ENCODE data around the gene HSD17B7. TPM values are rescaled to one million over a fixed set of nuclear protein-coding genes. Genes with fewer than 3 reads are reported as not detected.

HSD17B7 gene
- total RNA-seq, 4 donors from 2014 or later, result 12.4 to 23.7 (median 19.8) TPM

GRCh38 chr1:162840250-162840839 lies 49.8 kb downstream of the HSD17B7 start:
- no peaks in the 10 kb centered on the region for H3K27me3 ChIP-seq
- DNase-seq (ENCODE audit: low spot score in 2 of 2), result no peak
- TF ChIP-seq POLR2A (IDR thresholded peaks at IDR 0.05) (no peak), EP300 (IDR thresholded peaks at IDR 0.05) (no peak)
- TF ChIP-seq, protein P1, sequence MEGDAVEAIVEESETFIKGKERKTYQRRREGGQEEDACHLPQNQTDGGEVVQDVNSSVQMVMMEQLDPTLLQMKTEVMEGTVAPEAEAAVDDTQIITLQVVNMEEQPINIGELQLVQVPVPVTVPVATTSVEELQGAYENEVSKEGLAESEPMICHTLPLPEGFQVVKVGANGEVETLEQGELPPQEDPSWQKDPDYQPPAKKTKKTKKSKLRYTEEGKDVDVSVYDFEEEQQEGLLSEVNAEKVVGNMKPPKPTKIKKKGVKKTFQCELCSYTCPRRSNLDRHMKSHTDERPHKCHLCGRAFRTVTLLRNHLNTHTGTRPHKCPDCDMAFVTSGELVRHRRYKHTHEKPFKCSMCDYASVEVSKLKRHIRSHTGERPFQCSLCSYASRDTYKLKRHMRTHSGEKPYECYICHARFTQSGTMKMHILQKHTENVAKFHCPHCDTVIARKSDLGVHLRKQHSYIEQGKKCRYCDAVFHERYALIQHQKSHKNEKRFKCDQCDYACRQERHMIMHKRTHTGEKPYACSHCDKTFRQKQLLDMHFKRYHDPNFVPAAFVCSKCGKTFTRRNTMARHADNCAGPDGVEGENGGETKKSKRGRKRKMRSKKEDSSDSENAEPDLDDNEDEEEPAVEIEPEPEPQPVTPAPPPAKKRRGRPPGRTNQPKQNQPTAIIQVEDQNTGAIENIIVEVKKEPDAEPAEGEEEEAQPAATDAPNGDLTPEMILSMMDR (IDR thresholded peaks at IDR 0.05), result no peak
- H3K9me3 ChIP-seq, result peaks cover 0 to 16% (median 2%) of the 10 kb centered on the region in 4 donors
- no peaks in the 10 kb centered on the region for H3K4me1 ChIP-seq
- H3K36me3 ChIP-seq, result no peaks in the 10 kb centered on the region
- no peak overlapping the region for H3K27ac ChIP-seq
- no peak overlapping the region for H3K4me3 ChIP-seq

DNA sequence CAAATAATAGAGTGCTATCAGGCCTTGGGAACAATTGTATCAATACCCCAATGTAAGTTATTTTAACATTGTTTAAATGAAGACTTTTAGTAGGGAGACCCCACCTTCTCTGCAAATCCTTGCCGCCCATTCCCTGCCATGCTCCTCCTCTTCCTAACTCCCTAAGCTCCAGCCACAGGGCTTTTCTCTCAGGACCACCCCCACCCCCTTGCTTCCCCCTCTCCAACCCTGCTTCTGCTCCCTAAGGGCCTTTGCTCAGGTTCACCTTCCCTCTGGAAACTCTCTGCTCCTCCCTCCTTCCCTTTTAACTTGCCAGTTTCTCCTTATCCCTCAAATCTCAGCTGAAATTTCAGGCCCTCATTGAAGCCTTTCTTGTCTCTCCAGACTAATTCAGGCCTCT lies 53.7 kb downstream of the HSD17B7 start:
- H3K4me3 ChIP-seq, result no peak overlapping the region
- TF ChIP-seq, protein P1 (IDR thresholded peaks at IDR 0.05), result no peak
- TF ChIP-seq POLR2A (IDR thresholded peaks at IDR 0.05), result no peak
- no peak for TF ChIP-seq EP300 (IDR thresholded peaks at IDR 0.05)
- H3K9me3 ChIP-seq, result peaks cover 0 to 6% (median 2%) of the 10 kb centered on the region in 4 donors
- WGBS, 2 donors, result 88 to 89% methylated on average over 1 of the region's 1 CpG
- H3K4me1 ChIP-seq, result peaks cover 0 to 4% (median 0%) of the 10 kb centered on the region in 4 donors
- no peaks in the 10 kb centered on the region for H3K36me3 ChIP-seq
- no peaks in the 10 kb centered on the region for H3K27me3 ChIP-seq
- DNase-seq (ENCODE audit: low spot score in 2 of 2), result no peak
- H3K27ac ChIP-seq, result no peak overlapping the region

DNA sequence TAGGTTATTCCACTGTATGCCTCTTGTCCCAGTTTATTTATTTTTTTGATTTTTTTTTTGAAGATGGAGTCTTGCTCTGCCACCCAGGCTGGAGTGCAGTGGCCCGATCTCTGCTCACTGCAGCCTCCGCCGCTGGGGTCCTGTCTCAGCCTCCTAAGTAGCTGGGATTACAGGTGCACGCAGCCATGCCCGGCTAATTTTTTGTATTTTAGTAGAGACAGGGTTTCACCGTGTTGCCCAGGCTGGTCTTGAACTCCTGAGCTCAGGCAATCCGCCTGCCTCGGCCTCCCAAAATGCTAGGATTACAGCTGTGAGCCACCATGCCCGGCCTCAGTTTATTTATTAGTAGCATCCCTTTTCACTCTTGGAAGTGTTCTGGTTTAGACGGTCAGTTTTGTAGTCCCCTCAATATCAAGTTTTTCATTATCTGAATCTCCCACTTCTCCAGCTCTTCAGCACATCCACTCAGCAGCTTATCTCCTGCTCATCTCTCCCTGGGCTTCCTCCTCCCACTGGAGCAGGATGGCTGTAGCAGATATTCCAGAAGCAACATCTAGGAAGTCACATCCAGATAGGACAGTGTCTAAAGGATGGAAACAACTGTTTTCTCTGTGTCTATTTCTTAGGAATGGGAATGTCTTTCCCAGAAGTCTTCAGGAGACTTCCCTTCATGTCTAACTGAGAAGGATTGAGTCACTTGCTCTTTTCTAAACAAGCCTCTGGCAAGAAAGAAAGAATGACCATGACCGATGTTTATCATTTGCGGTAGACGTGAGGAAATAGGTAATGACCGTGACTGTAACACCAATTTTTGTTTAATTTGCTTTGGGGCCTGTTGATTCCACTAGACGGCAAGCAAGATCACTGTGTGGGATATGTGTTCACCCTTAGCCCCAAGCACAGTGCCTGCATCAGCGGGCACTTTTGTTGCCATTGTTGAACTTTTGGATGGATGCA lies 56.0 kb downstream of the HSD17B7 start:
- WGBS, 2 donors, result 90 to 91% methylated on average over 16 of the region's 16 CpGs
- DNase-seq (ENCODE audit: low spot score in 2 of 2), result no peak
- Histone ChIP-seq H3K9me3 (no peaks in the 10 kb centered on the region), H3K36me3 (no peaks in the 10 kb centered on the region), H3K4me3 (no peak overlapping the region), H3K27ac (no peak overlapping the region), H3K4me1 (peaks cover 0 to 4% (median 0%) of the 10 kb centered on the region in 4 donors), H3K27me3 (no peaks in the 10 kb centered on the region)
- TF ChIP-seq, protein P1 (IDR thresholded peaks at IDR 0.05), result no peak
- TF ChIP-seq POLR2A (IDR thresholded peaks at IDR 0.05) (no peak), EP300 (IDR thresholded peaks at IDR 0.05) (no peak)

- DNase-seq (ENCODE audit: low spot score in 2 of 2), result peak; percentile 76 to 90
- H3K9me3 ChIP-seq, result no peaks in the 10 kb centered on the region
- H3K4me3 ChIP-seq, result no peak overlapping the region
- no peak overlapping the region for H3K27ac ChIP-seq
- H3K36me3 ChIP-seq, result no peaks in the 10 kb centered on the region
- H3K27me3 ChIP-seq, result no peaks in the 10 kb centered on the region
- TF ChIP-seq POLR2A (IDR thresholded peaks at IDR 0.05) (no peak), EP300 (IDR thresholded peaks at IDR 0.05) (no peak)
- TF ChIP-seq, protein P1 (IDR thresholded peaks at IDR 0.05), result peak; percentile 70 to 96 (median 85)
- WGBS, 2 donors, result 4 to 8% methylated on average over 3 of the region's 3 CpGs
- peaks cover 0 to 4% (median 0%) of the 10 kb centered on the region in 4 donors for H3K4me1 ChIP-seq
These were observed 57.4 kb downstream of the HSD17B7 start for GRCh38 chr1:162847839-162848453.
